22Rv1 (cell line): ENCODE measurements around the gene LITAF.

ENCODE experiments used
- H3K27ac ChIP-seq: fragments of 450-650 bp; 2 replicates; pipeline ENCODE4 v1.5.1; 2017
- CTCF ChIP-seq: fragments of 450-650 bp; IDR thresholded peaks from 2 replicates; pipeline ENCODE4 v1.5.1; 2017; ENCODE audit warnings: mild to moderate bottlenecking
- ZFX ChIP-seq: fragments of 450-650 bp; IDR thresholded peaks from 2 replicates; pipeline ENCODE4 v1.6.1; 2017; ENCODE audit warnings: antibody characterized with exemption, borderline replicate concordance

LITAF gene

GRCh38 chr16:11535494-11535893 is 51.2 kb downstream of the LITAF start:
- no peak for TF ChIP-seq ZFX
- TF ChIP-seq CTCF = no peak
- H3K27ac ChIP-seq = no peak overlapping the region

- TF ChIP-seq CTCF (no peak), ZFX (no peak)
- H3K27ac ChIP-seq = no peak overlapping the region
Observed at GRCh38 chr16:11534262-11534661, 52.5 kb downstream of the LITAF start.

- TF ChIP-seq CTCF (no peak), ZFX (no peak)
- H3K27ac ChIP-seq = no peak overlapping the region
Observed at GRCh38 chr16:11533588-11533987, 53.1 kb downstream of the LITAF start.

GRCh38 chr16:11530171-11530940 is 56.4 kb downstream of the LITAF start:
- no peak overlapping the region for H3K27ac ChIP-seq
- no peak for TF ChIP-seq CTCF
- no peak for TF ChIP-seq ZFX

GRCh38 chr16:11529285-11529684 is 57.4 kb downstream of the LITAF start:
- H3K27ac ChIP-seq = no peak overlapping the region

GRCh38 chr16:11528053-11528452 is 58.7 kb downstream of the LITAF start:
- H3K27ac ChIP-seq = no peak overlapping the region

More at GRCh38 chr16:11529285-11529684, 57.4 kb downstream of the LITAF start:
- TF ChIP-seq CTCF (no peak), ZFX (no peak)

More at GRCh38 chr16:11528053-11528452, 58.7 kb downstream of the LITAF start:
- TF ChIP-seq ZFX (no peak), CTCF (no peak)
